ENCODE measurements around the gene PRSS53. TPM values are rescaled to one million over a fixed set of nuclear protein-coding genes. Genes with fewer than 3 reads are reported as not detected.
A peak's percentile ranks its signal among the peaks of the same experiment; 100 is the strongest.

The PRSS53 gene
- total and polyA plus RNA-seq, 2 experiments from 2014 or later, result 0.36 to 2.7 TPM

- TF ChIP-seq CTCF (conservative IDR thresholded peaks at IDR 0.05; ENCODE audit: low read depth in 2 of 2) (no peak), REST (IDR thresholded peaks at IDR 0.05; ENCODE audit: unreplicated experiment) (no peak), CREB1 (CRISPR knock-in tag; IDR thresholded peaks at IDR 0.05; ENCODE audit: low read depth) (no peak), ETS1 (IDR thresholded peaks at IDR 0.05) (no peak)
These were observed 52.1 kb downstream of the PRSS53 start (continued) for GRCh38 chr16:31036691-31037090.

- Histone ChIP-seq H3K4me3 (peak overlapping the region; percentile 99), H3K27me3 (ENCODE audit: insufficient read depth) (no peaks in the 10 kb centered on the region), H3K27ac (ENCODE audit: low read depth) (peak overlapping the region; percentile 80), H4K20me1 (replicated peaks; ENCODE audit: insufficient read depth) (no peaks in the 10 kb centered on the region), H3K36me3 (ENCODE audit: insufficient read depth) (no peaks in the 10 kb centered on the region; the same call in 1 of the 2 replicates), H3K4me2 (peak overlapping the region; percentile 98), H3K4me1 (ENCODE audit: insufficient read depth) (peaks cover 9% of the 10 kb centered on the region), H2AFZ (peak overlapping the region; percentile 93), H3F3A (replicated peaks; ENCODE audit: low read depth) (peaks cover 12% of the 10 kb centered on the region), H3K9me2 (ENCODE audit: insufficient read depth) (no peaks in the 10 kb centered on the region), H3K79me2 (replicated peaks; ENCODE audit: insufficient read depth) (no peaks in the 10 kb centered on the region; the same call in 1 of the 2 replicates)
- peak overlapping the region; percentile 90 for H3K4me3 Mint-ChIP-seq
- H3K27me3 Mint-ChIP-seq (ENCODE audit: insufficient read depth, low read depth, poor library complexity), result peaks cover 11% of the 10 kb centered on the region
- peaks cover 2% of the 10 kb centered on the region; the same call in 1 of the 3 replicates for H3K36me3 Mint-ChIP-seq (ENCODE audit: low read depth)
- ATAC-seq (peak; percentile 72), DNase-seq (ENCODE audit: low spot score) (peak; percentile 94)
- H3K4me1 Mint-ChIP-seq, result peaks cover 9% of the 10 kb centered on the region; the same call in 1 of the 3 replicates
- peak overlapping the region; percentile 83; the same call in 1 of the 2 replicates for H3K27ac Mint-ChIP-seq
- H3K9me3 Mint-ChIP-seq, result no peaks in the 10 kb centered on the region; the same call in 2 of the 3 replicates
- TF ChIP-seq POLR2AphosphoS5 (IDR thresholded peaks at IDR 0.05; ENCODE audit: low read depth) (peak; percentile 30; the same call in 1 of the 2 replicates), ETS1 (IDR thresholded peaks at IDR 0.05) (peak; percentile 71; the same call in 1 of the 2 replicates), REST (IDR thresholded peaks at IDR 0.05; ENCODE audit: unreplicated experiment) (no peak), ZNF331 (CRISPR knock-in tag; IDR thresholded peaks at IDR 0.05; ENCODE audit: low read depth) (no peak), STAT1 (IDR thresholded peaks at IDR 0.05; ENCODE audit: unreplicated experiment) (no peak), CTCF (conservative IDR thresholded peaks at IDR 0.05; ENCODE audit: low read depth in 2 of 2) (no peak), EZH2phosphoT487 (IDR thresholded peaks at IDR 0.05; ENCODE audit: unreplicated experiment) (no peak), ZNF114 (CRISPR knock-in tag; IDR thresholded peaks at IDR 0.05) (no peak), CREB1 (CRISPR knock-in tag; IDR thresholded peaks at IDR 0.05; ENCODE audit: low read depth) (no peak), JUNB (IDR thresholded peaks at IDR 0.05; ENCODE audit: unreplicated experiment) (no peak)
These were observed 54.8 kb downstream of the PRSS53 start for GRCh38 chr16:31033709-31034492.
